GM12873 (cell line): ENCODE results near the gene MYH3.

ENCODE experiments used
- CTCF ChIP-seq: IDR thresholded peaks from 2 replicates; pipeline ENCODE4 v1.5.1; 2012; ENCODE audit warnings: low read depth, mild to moderate bottlenecking, moderate library complexity, low read length, control low read depth; ENCODE audit not compliant: insufficient read depth; ENCODE audit errors: missing control alignments

MYH3 gene

GRCh38 chr17:10631048-10631700 is 25.9 kb downstream of the MYH3 start:
- TF ChIP-seq CTCF, result peak; percentile 87

GRCh38 chr17:10629706-10630105 is 27.4 kb downstream of the MYH3 start:
- no peak for TF ChIP-seq CTCF

GRCh38 chr17:10628756-10629155 is 28.4 kb downstream of the MYH3 start:
- TF ChIP-seq CTCF, result peak; percentile 59

- TF ChIP-seq CTCF, result no peak
Observed at GRCh38 chr17:10626390-10626789, 30.7 kb downstream of the MYH3 start.

- no peak for TF ChIP-seq CTCF
Observed at GRCh38 chr17:10624969-10625368, 32.1 kb downstream of the MYH3 start.

- TF ChIP-seq CTCF, result no peak
Observed at GRCh38 chr17:10623737-10624338, 33.3 kb downstream of the MYH3 start.

GRCh38 chr17:10622617-10623485 is 34.3 kb downstream of the MYH3 start:
- no peak for TF ChIP-seq CTCF
